Right lobe of liver (tissue), 4 donors: ENCODE data around the gene SLC13A3.

Experiments
- CTCF ChIP-seq, 4 donors: fragments of 200-600 bp in 3 of 4; fragments of 450-650 bp in 1 of 4; IDR thresholded peaks; one replicate each; pipeline versions ENCODE4 v1.5.1 to v1.8.0; 2016 to 2022; ENCODE audit warnings: antibody characterized with exemption in 4 of 4, mild to moderate bottlenecking in 2 of 4
- POLR2A ChIP-seq: fragments of 450-650 bp; IDR thresholded peaks from one replicate; pipeline ENCODE4 v1.6.1; 2017; ENCODE audit warnings: antibody characterized with exemption, mild to moderate bottlenecking
- donor health status: DM: no; HTN: no; CAD: no.
- donor health status: DM: no; HTN: no; CAD: no.
- donor health status: DM: no; HTN: yes; CAD: no.

- no peak for TF ChIP-seq CTCF (IDR thresholded peaks at IDR 0.05)
- TF ChIP-seq POLR2A, result no peak
Observed at GRCh38 chr20:46666306-46666705, 15.0 kb upstream of the SLC13A3 start.
